ENCODE data around the gene CFAP97. TPM values are rescaled to one million over a fixed set of nuclear protein-coding genes. Genes with fewer than 3 reads are reported as not detected.

Gene CFAP97
- total and polyA plus RNA-seq, 2 donors from 2014 or later: 8.0 to 39.4 TPM

- Histone ChIP-seq H3K27me3 (ENCODE audit: control insufficient read depth, insufficient read depth, low read length) (no peaks in the 10 kb centered on the region), H3K4me1 (ENCODE audit: control insufficient read depth in 2 of 3, insufficient read depth in 2 of 3, low read depth in 1 of 3, low read length in 3 of 3) (peaks cover 0 to 2% (median 0%) of the 10 kb centered on the region in 3 donors), H3K9ac (ENCODE audit: low read length in 3 of 3) (no peak overlapping the region), H3K27ac (ENCODE audit: low read depth in 2 of 2, low read length in 2 of 2) (no peak overlapping the region), H3K36me3 (ENCODE audit: control insufficient read depth in 2 of 3, insufficient read depth in 3 of 3, low read length in 3 of 3) (no peaks in the 10 kb centered on the region), H3K4me3 (ENCODE audit: low read length in 3 of 3) (no peak overlapping the region), H3K9me3 (ENCODE audit: control insufficient read depth in 2 of 3, insufficient read depth in 1 of 3, low read length in 3 of 3) (no peaks in the 10 kb centered on the region)
- TF ChIP-seq CTCF (IDR thresholded peaks at IDR 0.05; ENCODE audit: borderline replicate concordance, extremely low read depth, insufficient read depth): peak; percentile 73
- intact Hi-C loops (cut with DNase I): loop anchor here (10.0 kb wide), 1 partner anchor 100 kb away; no protein-coding TSS in a partner anchor
- FAIRE-seq: peak; percentile 60
- peak in 2 of 5 donors; percentile 48 to 71 for DNase-seq
Observed at GRCh38 chr4:185134307-185134869, 69.4 kb downstream of the CFAP97 start.

- FAIRE-seq: no peak
Observed at GRCh38 chr4:185128272-185129119, 75.3 kb downstream of the CFAP97 start.

GRCh38 chr4:185127021-185127925 is 76.5 kb downstream of the CFAP97 start:
- H3K36me3 ChIP-seq (ENCODE audit: control insufficient read depth in 2 of 3, insufficient read depth in 3 of 3, low read length in 3 of 3): no peaks in the 10 kb centered on the region
- peaks cover 0 to 9% (median 0%) of the 10 kb centered on the region in 3 donors for H3K4me1 ChIP-seq (ENCODE audit: control insufficient read depth in 2 of 3, insufficient read depth in 2 of 3, low read depth in 1 of 3, low read length in 3 of 3)
- intact Hi-C loops (cut with DNase I): no loop called here
- DNase-seq: peak; percentile 48 to 78 (median 57)
- no peaks in the 10 kb centered on the region for H3K9me3 ChIP-seq (ENCODE audit: control insufficient read depth in 2 of 3, insufficient read depth in 1 of 3, low read length in 3 of 3)
- no peaks in the 10 kb centered on the region for H3K27me3 ChIP-seq (ENCODE audit: control insufficient read depth, insufficient read depth, low read length)
- TF ChIP-seq CTCF (IDR thresholded peaks at IDR 0.05; ENCODE audit: borderline replicate concordance, extremely low read depth, insufficient read depth): no peak
- FAIRE-seq: no peak
- H3K27ac ChIP-seq (ENCODE audit: low read depth in 2 of 2, low read length in 2 of 2): peak overlapping the region; percentile 76 to 81
- peak overlapping the region in 2 of 3 donors; percentile 51 to 60 for H3K9ac ChIP-seq (ENCODE audit: low read length in 3 of 3)
- peak overlapping the region in 2 of 3 donors; percentile 60 to 64 for H3K4me3 ChIP-seq (ENCODE audit: low read length in 3 of 3)

More at GRCh38 chr4:185128272-185129119, 75.3 kb downstream of the CFAP97 start:
- Histone ChIP-seq H3K4me1 (ENCODE audit: control insufficient read depth in 2 of 3, insufficient read depth in 2 of 3, low read depth in 1 of 3, low read length in 3 of 3) (peaks cover 0 to 9% (median 0%) of the 10 kb centered on the region in 3 donors), H3K9me3 (ENCODE audit: control insufficient read depth in 2 of 3, insufficient read depth in 1 of 3, low read length in 3 of 3) (no peaks in the 10 kb centered on the region), H3K36me3 (ENCODE audit: control insufficient read depth in 2 of 3, insufficient read depth in 3 of 3, low read length in 3 of 3) (no peaks in the 10 kb centered on the region), H3K27me3 (ENCODE audit: control insufficient read depth, insufficient read depth, low read length) (no peaks in the 10 kb centered on the region), H3K9ac (ENCODE audit: low read length in 3 of 3) (peak overlapping the region in 2 of 3 donors; percentile 54 to 77), H3K4me3 (ENCODE audit: low read length in 3 of 3) (peak overlapping the region in 2 of 3 donors; percentile 56 to 73), H3K27ac (ENCODE audit: low read depth in 2 of 2, low read length in 2 of 2) (peak overlapping the region; percentile 72 to 86)
- TF ChIP-seq CTCF (IDR thresholded peaks at IDR 0.05; ENCODE audit: borderline replicate concordance, extremely low read depth, insufficient read depth): no peak
- intact Hi-C loops (cut with DNase I): no loop called here
- DNase-seq: peak; percentile 54 to 76 (median 62)

All from kidney (tissue), 14 donors.